K562 (cell line): Measurements from ENCODE around the gene CAMK2B.

Experiments used
- EZH2 ChIP-seq: IDR thresholded peaks from 2 replicates; pipeline ENCODE4 v1.6.1; 2012; ENCODE audit warnings: low read depth, mild to moderate bottlenecking, inconsistent platforms, low read length, borderline replicate concordance
- HDAC1 ChIP-seq, 2 experiments: fragments of 450-650 bp; IDR thresholded peaks; 2 replicates each; pipeline ENCODE4 v1.6.1; 2016 to 2017; ENCODE audit warnings: inconsistent platforms in 1 of 2, mild to moderate bottlenecking in 1 of 2, moderate library complexity in 1 of 2
- LARP7 ChIP-seq: fragments of 450-650 bp; IDR thresholded peaks from 2 replicates; pipeline ENCODE4 v1.6.1; 2016
- TF ChIP-seq, protein P1 (sequence below), 3 experiments: IDR thresholded peaks in 2 of 3; conservative IDR thresholded peaks in 1 of 3; 2 replicates each; pipeline ENCODE4 v1.5.1; 2011 to 2012; ENCODE audit warnings: low read length in 3 of 3, mild to moderate bottlenecking in 3 of 3, control low read depth in 2 of 3, improper control_type of control experiment in 1 of 3, inconsistent platforms in 1 of 3, low read depth in 1 of 3, mixed read lengths in 1 of 3, moderate library complexity in 1 of 3; ENCODE audit not compliant: insufficient read depth in 2 of 3

DNA sequence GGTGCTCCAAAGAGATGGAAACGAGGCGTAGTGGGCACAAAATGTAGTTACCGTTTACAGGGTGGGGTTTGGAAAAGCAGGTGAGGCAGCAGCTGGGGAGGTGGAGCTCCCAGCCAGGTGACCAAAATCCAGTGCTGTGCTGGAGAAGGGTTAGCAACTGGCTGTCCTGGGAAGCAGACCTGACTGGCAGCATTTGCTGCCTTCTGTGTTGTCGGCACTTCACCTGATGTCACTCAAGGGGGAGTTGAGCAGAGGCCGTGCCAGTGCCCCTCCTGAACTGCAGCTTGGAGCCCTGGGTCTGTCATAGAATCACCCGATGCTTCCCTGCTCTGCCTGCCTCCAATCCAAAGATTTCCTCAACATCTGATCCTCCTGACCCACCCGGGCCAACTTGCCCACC, 148.9 kb downstream of the CAMK2B start:
- TF ChIP-seq EZH2 (no peak), LARP7 (no peak), HDAC1 (IDR thresholded peaks at IDR 0.05) (no peak)
- TF ChIP-seq, protein P1, sequence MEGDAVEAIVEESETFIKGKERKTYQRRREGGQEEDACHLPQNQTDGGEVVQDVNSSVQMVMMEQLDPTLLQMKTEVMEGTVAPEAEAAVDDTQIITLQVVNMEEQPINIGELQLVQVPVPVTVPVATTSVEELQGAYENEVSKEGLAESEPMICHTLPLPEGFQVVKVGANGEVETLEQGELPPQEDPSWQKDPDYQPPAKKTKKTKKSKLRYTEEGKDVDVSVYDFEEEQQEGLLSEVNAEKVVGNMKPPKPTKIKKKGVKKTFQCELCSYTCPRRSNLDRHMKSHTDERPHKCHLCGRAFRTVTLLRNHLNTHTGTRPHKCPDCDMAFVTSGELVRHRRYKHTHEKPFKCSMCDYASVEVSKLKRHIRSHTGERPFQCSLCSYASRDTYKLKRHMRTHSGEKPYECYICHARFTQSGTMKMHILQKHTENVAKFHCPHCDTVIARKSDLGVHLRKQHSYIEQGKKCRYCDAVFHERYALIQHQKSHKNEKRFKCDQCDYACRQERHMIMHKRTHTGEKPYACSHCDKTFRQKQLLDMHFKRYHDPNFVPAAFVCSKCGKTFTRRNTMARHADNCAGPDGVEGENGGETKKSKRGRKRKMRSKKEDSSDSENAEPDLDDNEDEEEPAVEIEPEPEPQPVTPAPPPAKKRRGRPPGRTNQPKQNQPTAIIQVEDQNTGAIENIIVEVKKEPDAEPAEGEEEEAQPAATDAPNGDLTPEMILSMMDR (IDR thresholded peaks at IDR 0.05 in 2 of 3, conservative IDR thresholded peaks at IDR 0.05 in 1 of 3; ENCODE audit: insufficient read depth in 2 of 3, low read depth in 1 of 3, low read length in 3 of 3) = no peak
